Caco-2 (cell line): ENCODE measurements around the gene SDK2. TPM values are rescaled to one million over a fixed set of nuclear protein-coding genes. Genes with fewer than 3 reads are reported as not detected.
"Not testable (repeated sequence)": the region's sequence is repeated elsewhere in the genome, so short reads cannot be mapped to it uniquely, and the experiment has no call there.

ENCODE experiments used
- BruUV-seq: library from RNA; stranded (reverse); fragments of 400-500 nt; replicated peaks from 2 replicates; lab custom pipeline; 2021; lab: Mats Ljungman, UMichigan
- CTCF ChIA-PET: fragments of 300-600 bp; sonication (Branson Sonifier 250); formaldehyde crosslinking; loops from one replicate; lab custom pipeline; 2022; ENCODE audit warnings: antibody characterized with exemption; lab: Charles Lee
- POLR2A ChIA-PET: fragments of 300-600 bp; sonication (Branson Sonifier 250); formaldehyde crosslinking; loops from one replicate; lab custom pipeline; 2022; ENCODE audit warnings: antibody characterized with exemption; lab: Charles Lee
- DNase-seq, 2 experiments: peaks; one replicate each; pipeline versions ENCODE4 v3.0.0 to v3.0.0-alpha.2; 2020 to 2022
- H3K27me3 ChIP-seq: replicated peaks from 2 replicates; pipeline ENCODE4 v1.6.0; 2011; ENCODE audit warnings: low read length; ENCODE audit not compliant: control insufficient read depth, insufficient read depth
- H3K36me3 ChIP-seq: 2 replicates; pipeline ENCODE4 v1.5.1; 2011; ENCODE audit warnings: low read length; ENCODE audit not compliant: control insufficient read depth, insufficient read depth
- H3K4me1 ChIP-seq: fragments of 250-450 bp; sonication (Bioruptor Pico); 2 replicates; pipeline ENCODE4 v1.5.1; 2020; ENCODE audit warnings: mild to moderate bottlenecking
- H3K4me3 ChIP-seq: 2 replicates; pipeline ENCODE4 v1.5.1; 2011; ENCODE audit warnings: low read depth, mild to moderate bottlenecking, control low read depth, low read length
- H3K9me3 ChIP-seq: fragments of 250-450 bp; sonication (Bioruptor Pico); 2 replicates; pipeline ENCODE4 v1.5.1; 2020; ENCODE audit warnings: mild to moderate bottlenecking, moderate library complexity
- H3K27ac Mint-ChIP-seq: one replicate; pipeline ENCODE4 v1.8.0; 2022; ENCODE audit warnings: mixed read lengths; ENCODE audit not compliant: unreplicated experiment
- H3K27me3 Mint-ChIP-seq: one replicate; pipeline ENCODE4 v1.8.0; 2022; ENCODE audit warnings: mixed read lengths; ENCODE audit not compliant: insufficient read depth, unreplicated experiment
- H3K36me3 Mint-ChIP-seq: one replicate; pipeline ENCODE4 v1.8.0; 2022; ENCODE audit warnings: mild to moderate bottlenecking, mixed read lengths; ENCODE audit not compliant: insufficient read depth, unreplicated experiment
- H3K4me1 Mint-ChIP-seq: one replicate; pipeline ENCODE4 v1.8.0; 2022; ENCODE audit warnings: low read depth, mixed read lengths; ENCODE audit not compliant: unreplicated experiment
- H3K4me3 Mint-ChIP-seq: one replicate; pipeline ENCODE4 v1.8.0; 2022; ENCODE audit warnings: mild to moderate bottlenecking, moderate library complexity, mixed read lengths; ENCODE audit not compliant: unreplicated experiment
- H3K9me3 Mint-ChIP-seq: one replicate; pipeline ENCODE4 v1.8.0; 2022; ENCODE audit warnings: mixed read lengths; ENCODE audit not compliant: unreplicated experiment
- intact Hi-C: fragments of 100-400 bp; cut with micrococcal nuclease; formaldehyde crosslinking; loops from one replicate; pipeline ENCODE4 v1.10.0; 2022; ENCODE audit not compliant: unreplicated experiment
- total RNA-seq: library from RNA; stranded (reverse); gene quantifications from 2 replicates; pipeline ENCODE4 v1.2.3, GENCODE V29; 2022
- TF ChIP-seq, protein P1 (sequence below), 2 experiments: fragments of 200-600 bp in 1 of 2; IDR thresholded peaks; 1 replicate in 1 of 2; 2 replicates in 1 of 2; pipeline versions ENCODE4 v1.5.1 to v1.8.0; 2011 to 2022; ENCODE audit warnings: antibody characterized with exemption in 1 of 2, control low read depth in 1 of 2, inconsistent platforms in 1 of 2, low read depth in 1 of 2, low read length in 1 of 2, mild to moderate bottlenecking in 1 of 2, moderate library complexity in 1 of 2; ENCODE audit not compliant: insufficient read depth in 1 of 2, severe bottlenecking in 1 of 2, unreplicated experiment in 1 of 2

SDK2 gene
- total RNA-seq, 1 experiment from 2014 or later = 0.09 TPM

- Mint-ChIP-seq H3K4me3 (no peak overlapping the region), H3K27ac (no peak overlapping the region), H3K4me1 (no peaks in the 10 kb centered on the region), H3K36me3 (peaks cover 20% of the 10 kb centered on the region), H3K27me3 (no peaks in the 10 kb centered on the region), H3K9me3 (no peaks in the 10 kb centered on the region)
- Histone ChIP-seq H3K36me3 (no peaks in the 10 kb centered on the region), H3K27me3 (no peaks in the 10 kb centered on the region), H3K9me3 (no peaks in the 10 kb centered on the region), H3K4me3 (no peak overlapping the region), H3K4me1 (peaks cover 5% of the 10 kb centered on the region; the same call in 1 of the 2 replicates)
- TF ChIP-seq, protein P1, sequence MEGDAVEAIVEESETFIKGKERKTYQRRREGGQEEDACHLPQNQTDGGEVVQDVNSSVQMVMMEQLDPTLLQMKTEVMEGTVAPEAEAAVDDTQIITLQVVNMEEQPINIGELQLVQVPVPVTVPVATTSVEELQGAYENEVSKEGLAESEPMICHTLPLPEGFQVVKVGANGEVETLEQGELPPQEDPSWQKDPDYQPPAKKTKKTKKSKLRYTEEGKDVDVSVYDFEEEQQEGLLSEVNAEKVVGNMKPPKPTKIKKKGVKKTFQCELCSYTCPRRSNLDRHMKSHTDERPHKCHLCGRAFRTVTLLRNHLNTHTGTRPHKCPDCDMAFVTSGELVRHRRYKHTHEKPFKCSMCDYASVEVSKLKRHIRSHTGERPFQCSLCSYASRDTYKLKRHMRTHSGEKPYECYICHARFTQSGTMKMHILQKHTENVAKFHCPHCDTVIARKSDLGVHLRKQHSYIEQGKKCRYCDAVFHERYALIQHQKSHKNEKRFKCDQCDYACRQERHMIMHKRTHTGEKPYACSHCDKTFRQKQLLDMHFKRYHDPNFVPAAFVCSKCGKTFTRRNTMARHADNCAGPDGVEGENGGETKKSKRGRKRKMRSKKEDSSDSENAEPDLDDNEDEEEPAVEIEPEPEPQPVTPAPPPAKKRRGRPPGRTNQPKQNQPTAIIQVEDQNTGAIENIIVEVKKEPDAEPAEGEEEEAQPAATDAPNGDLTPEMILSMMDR (IDR thresholded peaks at IDR 0.05; ENCODE audit: insufficient read depth in 1 of 2, low read depth in 1 of 2, low read length in 1 of 2, severe bottlenecking in 1 of 2, unreplicated experiment in 1 of 2) = no peak
- DNase-seq = no peak
- POLR2A ChIA-PET = no interaction called here
- BruUV-seq = no TSS peak
- CTCF ChIA-PET = no interaction called here
- intact Hi-C loops = no loop called here
Observed at GRCh38 chr17:73315471-73315870, 328.8 kb downstream of the SDK2 start.

- no peak overlapping the region for H3K4me3 ChIP-seq
- no peak for DNase-seq
- no peak overlapping the region for H3K27ac Mint-ChIP-seq
- no peaks in the 10 kb centered on the region for H3K27me3 Mint-ChIP-seq
- H3K4me1 ChIP-seq = peaks cover 19% of the 10 kb centered on the region
- POLR2A ChIA-PET = no interaction called here
- no peaks in the 10 kb centered on the region for H3K9me3 Mint-ChIP-seq
- H3K36me3 Mint-ChIP-seq = peaks cover 25% of the 10 kb centered on the region
- H3K9me3 ChIP-seq = no peaks in the 10 kb centered on the region
- no peaks in the 10 kb centered on the region for H3K36me3 ChIP-seq
- no TSS peak for BruUV-seq
- intact Hi-C loops = loop anchor here (2.0 kb wide), 2 partner anchors 47 to 59 kb away; no protein-coding TSS in a partner anchor
- H3K4me1 Mint-ChIP-seq = peaks cover 8% of the 10 kb centered on the region
- CTCF ChIA-PET = interaction anchor here (0.6 to 1.2 kb wide), 2 partner anchors 50 to 56 kb away, joined by 3 to 4 read pairs; no protein-coding TSS in a partner anchor
- H3K27me3 ChIP-seq = no peaks in the 10 kb centered on the region
- TF ChIP-seq, protein P1 (IDR thresholded peaks at IDR 0.05; ENCODE audit: insufficient read depth in 1 of 2, low read depth in 1 of 2, low read length in 1 of 2, severe bottlenecking in 1 of 2, unreplicated experiment in 1 of 2) = no peak
- no peak overlapping the region for H3K4me3 Mint-ChIP-seq
Observed at GRCh38 chr17:73313526-73314127, 330.6 kb downstream of the SDK2 start.

GRCh38 chr17:73312887-73313286, 331.4 kb downstream of the SDK2 start:
- peaks cover 27% of the 10 kb centered on the region for H3K4me1 ChIP-seq
- intact Hi-C loops = loop anchor here (2.0 kb wide), 2 partner anchors 48 to 58 kb away; no protein-coding TSS in a partner anchor
- POLR2A ChIA-PET, H3K27ac Mint-ChIP-seq, H3K4me3 ChIP-seq, H3K4me1 Mint-ChIP-seq, H3K36me3 ChIP-seq, H3K27me3 ChIP-seq, H3K27me3 Mint-ChIP-seq, H3K9me3 Mint-ChIP-seq, BruUV-seq, H3K9me3 ChIP-seq, DNase-seq: not testable (repeated sequence)
- Mint-ChIP-seq H3K4me3 (peak overlapping the region; percentile 88), H3K36me3 (peaks cover 28% of the 10 kb centered on the region)
- CTCF ChIA-PET = interaction anchor here (1.1 to 1.4 kb wide), 3 partner anchors 47 to 57 kb away, joined by 4 to 9 read pairs (median 5); no protein-coding TSS in a partner anchor
